HG03378 (cell line): ENCODE results near the gene RPL5.
"Not testable (repeated sequence)": the region's sequence is repeated elsewhere in the genome, so short reads cannot be mapped to it uniquely, and the experiment has no call there.

Source experiments
- ATAC-seq: cut with Tn5 transposase; IDR thresholded peaks from one replicate; pipeline ENCODE4 v1.9.1; 2021; ENCODE audit warnings: mild to moderate bottlenecking, moderate library complexity; ENCODE audit not compliant: unreplicated experiment

RPL5 gene

GRCh38 chr1:92831762-92832536, at the start of gene RPL5:
Gene RPL5 (plus strand): TSS chr1:92832040. CDS start chr1:92832115, 75 bp downstream.
- ATAC-seq, result peak; percentile 97

DNA sequence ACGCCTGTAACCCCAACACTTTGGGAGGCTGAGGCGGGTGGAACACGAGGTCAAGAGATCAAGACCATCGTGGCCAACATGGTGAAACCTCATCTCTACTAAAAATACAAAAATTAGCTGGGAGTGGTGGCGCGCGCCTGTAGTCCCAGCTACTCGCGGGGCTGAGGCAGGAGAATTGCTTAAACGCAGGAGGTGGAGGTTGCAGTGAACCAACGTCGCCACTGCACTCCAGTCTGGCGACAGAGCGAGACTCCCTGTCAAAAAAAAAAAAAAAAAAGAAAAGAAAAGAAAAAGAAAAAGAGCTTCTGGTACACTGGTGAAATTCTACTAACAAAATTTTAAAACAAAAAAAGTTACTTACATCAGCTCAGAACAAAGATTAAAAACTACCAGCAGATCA, 48.3 kb upstream of the RPL5 start:
- ATAC-seq, result not testable (repeated sequence)

DNA sequence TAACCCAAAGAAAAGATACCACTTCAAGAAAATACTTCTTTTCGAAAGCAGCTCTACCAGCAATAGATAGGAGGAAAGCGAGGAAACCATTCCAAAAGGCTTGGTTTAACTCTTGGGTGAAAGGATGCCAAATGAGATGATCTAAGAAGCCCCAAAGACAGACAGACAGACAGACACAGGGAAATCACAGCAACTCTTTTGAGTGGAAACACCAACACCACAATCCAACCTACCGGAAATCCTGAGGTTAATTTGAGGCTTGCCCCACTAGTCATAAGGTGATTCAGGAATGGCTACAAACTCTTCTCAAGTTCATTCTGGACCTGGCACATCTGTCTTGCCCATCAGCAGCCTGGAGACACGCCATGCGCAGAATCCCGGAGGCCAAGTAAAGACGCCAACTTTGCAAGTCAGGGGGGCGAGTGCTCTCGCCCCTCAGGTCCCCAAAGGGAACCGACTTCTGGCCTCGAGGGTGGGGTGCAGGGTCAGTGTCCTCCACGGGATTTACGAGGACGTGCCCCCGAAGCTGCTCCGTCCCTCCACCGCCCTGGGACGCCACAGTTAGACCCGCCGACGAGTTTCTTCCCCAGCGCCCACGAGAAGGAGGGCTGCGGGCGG, 47.7 kb upstream of the RPL5 start:
- no peak for ATAC-seq

DNA sequence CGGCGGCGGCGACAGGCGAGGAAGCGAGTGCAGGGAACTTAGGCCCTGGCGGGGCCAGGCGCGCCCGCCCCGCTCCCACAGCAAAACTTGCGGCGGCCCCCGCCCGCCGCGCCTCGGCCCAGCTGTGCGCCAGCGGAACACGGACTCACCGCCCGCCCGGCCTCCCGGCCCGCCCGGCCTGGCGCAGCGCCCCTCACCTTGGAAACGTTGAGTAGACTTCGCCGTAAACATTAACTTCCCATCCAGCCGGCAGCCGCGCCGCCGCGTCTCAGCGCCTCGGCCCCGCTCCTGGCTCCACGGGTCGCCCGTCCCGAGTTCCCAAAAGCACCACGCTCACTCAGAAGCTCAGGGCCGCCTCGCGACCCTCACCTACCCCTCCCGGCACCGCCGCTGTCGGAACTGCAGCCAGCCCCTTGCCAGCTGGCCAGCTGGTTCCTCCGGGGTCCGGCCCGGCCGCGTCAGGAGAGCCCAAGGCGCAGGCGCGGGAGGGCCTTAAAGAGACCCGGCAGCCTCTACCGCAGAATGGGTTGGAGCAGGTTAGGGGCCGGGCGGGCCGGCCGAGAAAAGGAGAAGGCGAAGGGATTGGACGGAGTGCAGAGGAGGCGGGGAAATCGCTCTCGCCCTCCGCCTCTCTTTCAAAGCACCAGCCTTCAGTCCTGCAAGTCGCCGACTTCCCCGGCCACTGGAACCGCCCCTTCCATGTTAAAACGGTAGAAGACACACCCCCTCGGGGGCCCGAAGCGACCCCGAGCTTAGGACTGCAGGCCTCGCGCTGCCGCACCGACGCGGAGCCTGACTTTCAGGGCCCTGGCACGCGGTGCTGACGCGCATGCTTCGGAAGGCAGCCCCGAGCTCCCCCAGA, 47.0 kb upstream of the RPL5 start, which contains the start of gene EVI5:
Gene EVI5 (minus strand): TSS at position 470 of the 862 bp plus-strand sequence. CDS start 48,562 bp downstream, outside the sequence.
- ATAC-seq, result peak; percentile 88

GRCh38 chr1:92786111-92786901, 45.5 kb upstream of the RPL5 start:
- ATAC-seq, result no peak

GRCh38 chr1:92790081-92790480, 41.8 kb upstream of the RPL5 start:
- no peak for ATAC-seq

- no peak for ATAC-seq
Observed at GRCh38 chr1:92790867-92791266, 41.0 kb upstream of the RPL5 start.

GRCh38 chr1:92791487-92792066, 40.3 kb upstream of the RPL5 start:
- ATAC-seq, result no peak

GRCh38 chr1:92792340-92792782, 39.5 kb upstream of the RPL5 start:
- ATAC-seq, result no peak

DNA sequence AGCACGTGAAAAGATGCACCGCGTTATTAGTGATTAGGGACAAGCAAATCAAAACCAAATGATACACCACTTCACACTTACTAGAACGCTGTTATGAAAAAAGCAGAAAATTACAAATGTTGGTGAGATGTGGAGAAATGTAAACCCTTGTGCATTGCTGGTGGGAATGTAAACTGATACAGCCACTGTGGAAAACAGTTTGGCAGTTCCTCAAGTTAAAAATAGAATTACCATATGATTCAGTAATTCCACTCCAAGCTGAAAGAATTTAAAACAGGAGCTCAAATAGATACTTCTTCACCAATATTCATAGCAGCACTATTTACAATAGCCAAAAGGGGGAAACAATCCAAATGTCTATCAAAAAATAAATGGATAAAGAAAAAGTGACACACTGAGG, 36.7 kb upstream of the RPL5 start:
- ATAC-seq, result no peak

DNA sequence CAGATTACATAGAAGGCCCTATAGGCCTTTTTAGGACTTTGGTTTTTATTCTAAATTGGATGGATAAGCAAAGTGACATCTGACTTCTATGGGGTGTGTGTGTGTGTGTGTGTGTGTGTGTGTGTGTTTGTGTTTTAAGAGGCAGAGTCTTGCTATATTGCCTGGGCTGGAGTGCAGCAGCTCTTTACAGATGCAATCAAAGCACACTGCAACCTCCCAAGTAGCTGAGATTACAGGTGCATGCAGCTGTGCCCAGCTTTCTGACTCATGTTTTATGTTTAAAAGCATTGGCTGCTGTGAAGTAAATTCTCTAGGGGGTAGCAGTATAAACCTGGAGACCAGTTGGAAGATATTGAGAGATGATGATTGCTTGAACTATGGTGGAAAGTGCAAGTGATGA, 34.5 kb upstream of the RPL5 start:
- ATAC-seq, result no peak

DNA sequence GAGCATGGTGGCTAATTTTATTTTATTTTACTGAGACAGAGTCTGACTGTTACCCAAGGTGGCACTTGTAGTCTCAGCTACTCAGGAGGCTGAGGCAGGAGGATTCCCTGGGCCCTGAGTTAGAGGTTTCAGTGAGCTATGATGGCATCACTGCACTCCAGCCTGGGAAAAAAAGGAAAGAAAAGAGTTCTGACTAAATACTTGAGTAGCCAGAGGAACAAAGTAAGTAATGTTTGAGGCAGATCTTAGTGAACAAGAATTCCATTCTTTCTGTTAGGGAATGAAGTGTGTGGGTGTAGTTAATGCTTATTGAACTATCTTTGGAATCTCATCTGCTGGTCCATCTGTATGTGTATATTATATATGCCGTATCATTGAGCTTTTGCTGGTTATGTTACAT, 33.9 kb upstream of the RPL5 start:
- no peak for ATAC-seq

GRCh38 chr1:92803140-92803887, 28.5 kb upstream of the RPL5 start:
- ATAC-seq, result no peak

- peak; percentile 78 for ATAC-seq
Observed at GRCh38 chr1:92804721-92805201, 27.1 kb upstream of the RPL5 start.

GRCh38 chr1:92805216-92805615, 26.6 kb upstream of the RPL5 start:
- ATAC-seq, result no peak

GRCh38 chr1:92808381-92808780, 23.5 kb upstream of the RPL5 start:
- ATAC-seq, result no peak

GRCh38 chr1:92816732-92817131, 15.1 kb upstream of the RPL5 start:
- no peak for ATAC-seq

DNA sequence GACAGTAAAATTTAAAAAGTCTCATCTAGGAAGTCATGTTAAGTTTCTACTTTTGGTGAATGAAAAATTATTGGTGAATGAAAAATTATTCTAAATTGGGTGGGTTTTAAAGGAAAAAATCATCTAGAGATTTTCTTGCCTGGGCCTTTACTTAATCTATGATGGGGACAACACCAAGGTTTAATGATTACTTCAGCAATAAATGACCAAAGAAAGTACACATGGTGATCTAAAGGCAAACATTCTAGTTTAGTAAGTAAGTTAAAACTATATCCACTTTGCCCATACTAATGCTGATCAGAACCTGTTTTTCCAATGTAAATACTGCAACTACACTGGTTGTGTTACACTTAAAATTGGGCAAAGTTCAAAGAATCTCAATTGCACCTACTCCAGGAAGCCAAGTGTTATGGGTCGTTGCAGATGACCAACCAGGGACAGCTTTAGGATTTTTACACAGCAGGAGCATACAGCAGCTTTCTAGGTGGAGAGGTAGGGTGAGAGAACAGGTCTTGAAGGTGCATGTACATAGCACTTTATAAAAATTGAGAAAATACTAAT, 14.6 kb upstream of the RPL5 start:
- ATAC-seq, result no peak
